Transverse colon (tissue), 4 donors: ENCODE results near the gene ZDHHC14. TPM values are rescaled to one million over a fixed set of nuclear protein-coding genes. Genes with fewer than 3 reads are reported as not detected.

Source experiments
- DNase-seq: peaks from one replicate; pipeline ENCODE4 v3.0.0-alpha.2; 2019
- H3K27ac ChIP-seq, 4 donors: fragments of 200-600 bp; sonication (generic); 2 replicates each; pipeline ENCODE4 v1.5.1; 2016 to 2018; ENCODE audit warnings: inconsistent platforms in 4 of 4
- H3K27me3 ChIP-seq: fragments of 200-600 bp; sonication (generic); 2 replicates; pipeline ENCODE4 v1.5.1; 2017; ENCODE audit warnings: inconsistent platforms
- H3K36me3 ChIP-seq, 4 donors: fragments of 200-600 bp; sonication (generic); 2 replicates each; pipeline ENCODE4 v1.5.1; 2017 to 2019; ENCODE audit warnings: inconsistent platforms in 4 of 4
- H3K4me1 ChIP-seq, 4 donors: fragments of 200-600 bp; sonication (generic); 2 replicates each; pipeline ENCODE4 v1.5.1; 2017 to 2020; ENCODE audit warnings: inconsistent platforms in 4 of 4
- H3K4me3 ChIP-seq, 4 donors: fragments of 200-600 bp; sonication (generic); 1 replicate in 1 of 4; 2 replicates in 3 of 4; pipeline versions ENCODE4 v1.5.1 to v1.6.1; 2017 to 2019; ENCODE audit warnings: inconsistent platforms in 4 of 4
- H3K9me3 ChIP-seq, 2 donors: fragments of 200-600 bp; sonication (generic); 2 replicates each; pipeline ENCODE4 v1.5.1; 2017 to 2019; ENCODE audit warnings: inconsistent platforms in 2 of 2
- EP300 ChIP-seq: sonication (generic); formaldehyde crosslinking; IDR thresholded peaks from one replicate; pipeline ENCODE4 v1.6.1; 2017; ENCODE audit warnings: antibody characterized with exemption, low read depth
- POLR2A ChIP-seq: fragments of 450-650 bp; IDR thresholded peaks from one replicate; pipeline ENCODE4 v1.6.1; 2016; ENCODE audit warnings: antibody characterized with exemption, mild to moderate bottlenecking, moderate library complexity
- POLR2AphosphoS5 ChIP-seq, 3 donors: sonication (generic); formaldehyde crosslinking; IDR thresholded peaks; one replicate each; pipeline ENCODE4 v1.6.1; 2016; ENCODE audit warnings: antibody characterized with exemption in 3 of 3
- WGBS, 2 donors: methylation state at CpG; one replicate each; pipeline ENCODE4 v1.1.5; 2018; ENCODE audit warnings: low coverage in 1 of 2; 5-methylcytosine and 5-hydroxymethylcytosine counted together
- in situ Hi-C, 4 donors: fragments of 200-750 bp; cut with MboI; loops; one replicate each; pipeline versions ENCODE4 v1.15.0 to v1.15.1; 2017; ENCODE audit warnings: low sequenced_read_pairs in 3 of 4, low pct_ligation_motif_present in 1 of 4, low pct_unique_long_range_greater_than_20kb in 1 of 4
- intact Hi-C: fragments of 100-400 bp; cut with DNase I; formaldehyde crosslinking; loops from one replicate; pipeline ENCODE4 v1.15.1; 2023; ENCODE audit warnings: low total_unique reads
- total RNA-seq, 4 donors: library from RNA; depleted of rRNA; stranded (reverse); fragments of >200 nt; gene quantifications; one replicate each; pipeline ENCODE4 v1.1.0, GENCODE V29; 2016
- TF ChIP-seq, protein P1 (sequence below), 5 experiments: fragments of 200-600 bp in 3 of 5; fragments of 450-650 bp in 2 of 5; sonication (generic) in 3 of 5; IDR thresholded peaks; 1 replicate in 2 of 5; 2 replicates in 3 of 5; pipeline ENCODE4 v1.5.1; 2016 to 2017; ENCODE audit warnings: antibody characterized with exemption in 5 of 5, inconsistent platforms in 3 of 5, mild to moderate bottlenecking in 2 of 5, moderate library complexity in 1 of 5

ZDHHC14 gene
- total RNA-seq, 4 donors from 2014 or later = 10.2 to 16.5 (median 12.5) TPM

DNA sequence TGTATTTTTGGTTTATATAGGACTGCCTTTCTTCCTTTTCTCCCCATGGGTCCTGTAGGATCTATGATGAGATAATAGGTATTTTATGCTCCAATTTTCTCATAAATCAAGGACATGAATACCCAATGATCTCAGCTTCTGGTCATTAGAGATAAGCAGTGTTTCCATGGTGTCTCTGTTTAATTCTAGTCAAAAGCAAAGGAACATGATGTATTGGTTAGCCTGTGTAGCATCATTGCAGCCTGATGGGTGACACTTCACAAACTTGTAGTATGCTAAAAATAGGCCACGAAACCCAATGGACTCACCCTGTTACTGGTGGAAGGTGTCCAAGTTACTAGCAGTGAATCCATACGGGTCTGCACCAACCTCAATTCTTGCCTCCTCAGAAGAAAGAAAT, 325.9 kb downstream of the ZDHHC14 start:
- Histone ChIP-seq H3K27ac (no peak overlapping the region), H3K4me3 (no peak overlapping the region), H3K4me1 (no peaks in the 10 kb centered on the region), H3K36me3 (no peaks in the 10 kb centered on the region), H3K9me3 (no peaks in the 10 kb centered on the region), H3K27me3 (no peaks in the 10 kb centered on the region)
- no peak for TF ChIP-seq POLR2AphosphoS5 (IDR thresholded peaks at IDR 0.05)
- TF ChIP-seq, protein P1, sequence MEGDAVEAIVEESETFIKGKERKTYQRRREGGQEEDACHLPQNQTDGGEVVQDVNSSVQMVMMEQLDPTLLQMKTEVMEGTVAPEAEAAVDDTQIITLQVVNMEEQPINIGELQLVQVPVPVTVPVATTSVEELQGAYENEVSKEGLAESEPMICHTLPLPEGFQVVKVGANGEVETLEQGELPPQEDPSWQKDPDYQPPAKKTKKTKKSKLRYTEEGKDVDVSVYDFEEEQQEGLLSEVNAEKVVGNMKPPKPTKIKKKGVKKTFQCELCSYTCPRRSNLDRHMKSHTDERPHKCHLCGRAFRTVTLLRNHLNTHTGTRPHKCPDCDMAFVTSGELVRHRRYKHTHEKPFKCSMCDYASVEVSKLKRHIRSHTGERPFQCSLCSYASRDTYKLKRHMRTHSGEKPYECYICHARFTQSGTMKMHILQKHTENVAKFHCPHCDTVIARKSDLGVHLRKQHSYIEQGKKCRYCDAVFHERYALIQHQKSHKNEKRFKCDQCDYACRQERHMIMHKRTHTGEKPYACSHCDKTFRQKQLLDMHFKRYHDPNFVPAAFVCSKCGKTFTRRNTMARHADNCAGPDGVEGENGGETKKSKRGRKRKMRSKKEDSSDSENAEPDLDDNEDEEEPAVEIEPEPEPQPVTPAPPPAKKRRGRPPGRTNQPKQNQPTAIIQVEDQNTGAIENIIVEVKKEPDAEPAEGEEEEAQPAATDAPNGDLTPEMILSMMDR (IDR thresholded peaks at IDR 0.05) = no peak
- no peak for TF ChIP-seq EP300
- no peak for TF ChIP-seq POLR2A
- intact Hi-C loops (loop anchor here (5.0 kb wide), 1 partner anchor 1645 kb away; no protein-coding TSS in a partner anchor), in situ Hi-C loops (no loop called here)
- DNase-seq = no peak
- 92 to 100% methylated on average over 1 to 2 of the region's 2 CpGs for WGBS, 2 donors

DNA sequence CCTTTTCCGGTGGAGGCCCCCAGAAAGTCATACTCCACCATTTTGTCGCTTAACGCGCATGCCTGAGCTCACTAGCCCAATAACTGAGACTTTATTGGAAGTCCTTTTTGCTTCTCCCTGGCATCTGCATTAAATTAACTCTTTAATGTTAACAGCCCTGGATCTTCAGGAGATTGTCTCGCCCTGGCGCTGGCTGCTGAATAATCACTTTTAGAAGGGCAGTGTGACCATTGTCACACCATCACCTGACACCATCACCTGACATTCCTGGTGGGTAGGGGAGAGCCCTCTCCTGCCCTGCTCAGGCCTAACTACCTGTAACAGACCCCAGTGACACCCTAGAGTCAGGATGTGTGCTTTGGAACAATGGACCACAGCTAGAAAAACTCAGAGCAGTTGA, 326.6 kb downstream of the ZDHHC14 start:
- 60 to 86% methylated on average over 5 to 6 of the region's 6 CpGs for WGBS, 2 donors
- intact Hi-C loops (loop anchor here (5.0 kb wide), 1 partner anchor 1645 kb away; no protein-coding TSS in a partner anchor), in situ Hi-C loops (no loop called here)
- H3K9me3 ChIP-seq = no peaks in the 10 kb centered on the region
- H3K27ac ChIP-seq = no peak overlapping the region
- TF ChIP-seq EP300 (no peak), POLR2A (no peak), POLR2AphosphoS5 (IDR thresholded peaks at IDR 0.05) (no peak)
- TF ChIP-seq, protein P1 (IDR thresholded peaks at IDR 0.05) = no peak
- H3K4me3 ChIP-seq = no peak overlapping the region
- no peaks in the 10 kb centered on the region for H3K4me1 ChIP-seq
- H3K36me3 ChIP-seq = no peaks in the 10 kb centered on the region
- H3K27me3 ChIP-seq = no peaks in the 10 kb centered on the region
- DNase-seq = no peak

DNA sequence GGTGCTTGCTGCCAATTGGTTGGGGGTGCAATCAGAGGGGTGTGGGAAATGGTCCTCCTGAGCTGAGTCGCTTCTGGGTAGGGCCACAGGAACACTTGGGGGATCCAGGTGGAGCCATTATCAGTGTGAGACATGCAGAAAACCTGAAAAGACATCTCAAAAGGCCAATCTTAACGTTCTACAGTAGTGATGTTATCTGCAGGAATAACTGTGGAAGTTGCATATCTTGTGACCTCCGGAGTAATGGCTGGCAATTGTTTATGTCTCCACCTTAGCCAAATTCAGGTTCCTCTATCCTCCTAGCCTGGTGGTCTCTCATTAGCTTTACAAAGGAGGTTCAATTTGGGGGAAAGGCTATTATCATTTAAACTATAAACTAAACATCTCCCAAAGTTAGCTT, 327.2 kb downstream of the ZDHHC14 start:
- H3K27ac ChIP-seq = no peak overlapping the region
- H3K9me3 ChIP-seq = no peaks in the 10 kb centered on the region
- no peaks in the 10 kb centered on the region for H3K27me3 ChIP-seq
- DNase-seq = no peak
- in situ Hi-C loops = no loop called here
- 80% methylated on average over 1 to 3 of the region's 3 CpGs for WGBS, 2 donors
- H3K4me3 ChIP-seq = no peak overlapping the region
- no peaks in the 10 kb centered on the region for H3K4me1 ChIP-seq
- intact Hi-C loops = loop anchor here (5.0 kb wide), 1 partner anchor 1646 kb away; no protein-coding TSS in a partner anchor
- no peaks in the 10 kb centered on the region for H3K36me3 ChIP-seq
- TF ChIP-seq EP300 = no peak
- TF ChIP-seq, protein P1 (IDR thresholded peaks at IDR 0.05) = no peak
- no peak for TF ChIP-seq POLR2AphosphoS5 (IDR thresholded peaks at IDR 0.05)
- no peak for TF ChIP-seq POLR2A

DNA sequence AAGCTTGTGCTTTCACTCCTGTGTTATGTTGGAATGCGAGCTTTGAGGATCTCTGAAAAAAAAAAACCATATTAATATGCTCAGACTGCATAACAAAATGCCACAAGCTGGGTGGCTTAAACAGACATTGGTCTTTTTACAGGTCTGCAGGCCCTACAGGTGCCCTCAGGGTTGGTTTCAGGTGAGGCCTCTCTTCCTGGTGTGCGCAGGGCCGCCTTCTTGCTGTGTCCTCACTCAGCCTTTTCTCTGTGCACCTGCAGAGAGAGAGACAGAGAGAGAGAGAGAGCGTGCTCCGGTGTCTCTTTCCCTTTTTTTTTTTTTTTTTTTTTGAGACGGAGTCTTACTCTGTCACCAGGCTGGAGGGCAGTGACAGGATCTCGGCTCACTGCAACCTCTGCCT, 327.9 kb downstream of the ZDHHC14 start:
- in situ Hi-C loops = no loop called here
- no peak overlapping the region for H3K4me3 ChIP-seq
- WGBS, 2 donors = 37 to 71% methylated on average over 5 to 7 of the region's 7 CpGs

More for the DNA sequence above, 327.9 kb downstream of the ZDHHC14 start:
- Histone ChIP-seq H3K4me1 (no peaks in the 10 kb centered on the region), H3K27me3 (no peaks in the 10 kb centered on the region), H3K27ac (no peak overlapping the region), H3K9me3 (no peaks in the 10 kb centered on the region), H3K36me3 (no peaks in the 10 kb centered on the region)
- TF ChIP-seq POLR2A = no peak
- TF ChIP-seq EP300 = no peak
- TF ChIP-seq, protein P1 (IDR thresholded peaks at IDR 0.05) = no peak
- TF ChIP-seq POLR2AphosphoS5 (IDR thresholded peaks at IDR 0.05) = no peak
- intact Hi-C loops = loop anchor here (5.0 kb wide), 1 partner anchor 1647 kb away; no protein-coding TSS in a partner anchor
- DNase-seq = no peak
